Spleen (tissue), 7 donors: ENCODE measurements around the gene PKMYT1.

Experiments used
- POLR2A ChIP-seq, 3 donors: fragments of 450-650 bp; IDR thresholded peaks; one replicate each; pipeline ENCODE4 v1.5.1; 2017; ENCODE audit warnings: antibody characterized with exemption in 3 of 3, mild to moderate bottlenecking in 1 of 3
- POLR2AphosphoS5 ChIP-seq, 3 donors: sonication (generic); formaldehyde crosslinking; IDR thresholded peaks; one replicate each; pipeline ENCODE4 v1.5.1; 2017; ENCODE audit warnings: antibody characterized with exemption in 3 of 3
- TF ChIP-seq, protein P1 (sequence below), 11 experiments: fragments of 200-600 bp in 7 of 11; fragments of 450-650 bp in 4 of 11; sonication (generic) in 4 of 11; IDR thresholded peaks in 8 of 11; conservative IDR thresholded peaks in 3 of 11; 1 replicate in 7 of 11; 2 replicates in 4 of 11; pipeline versions ENCODE4 v1.4.0 to v1.8.0; 2016 to 2021; ENCODE audit warnings: antibody characterized with exemption in 11 of 11, inconsistent platforms in 4 of 11, mild to moderate bottlenecking in 1 of 11
- donor health status: DM: no; HTN: no; CAD: no; lungs with moderate emphysema.
- donor health status: DM: no; HTN: no; CAD: no.
- donor health status: DM: no; HTN: no; CAD: no.

DNA sequence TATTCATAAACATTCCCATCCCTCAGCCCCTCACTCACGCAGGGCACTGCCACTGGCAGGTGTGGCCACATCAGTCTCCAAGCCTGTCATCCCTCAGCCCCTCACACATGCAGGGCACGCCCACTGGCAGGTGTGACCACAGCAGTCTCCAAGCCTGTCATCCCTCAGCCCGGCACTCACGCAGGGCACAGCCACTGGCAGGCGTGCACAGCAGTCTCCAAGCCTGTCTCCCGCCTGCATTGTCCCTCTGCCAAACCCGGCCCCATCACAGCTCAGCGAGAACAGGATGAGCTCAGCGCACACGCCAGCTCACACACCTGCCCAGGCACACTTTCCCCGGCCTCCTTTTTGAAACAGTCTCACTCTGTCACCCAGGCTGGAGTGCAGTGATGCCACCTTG lies 27.6 kb downstream of the PKMYT1 start:
- TF ChIP-seq, protein P1, sequence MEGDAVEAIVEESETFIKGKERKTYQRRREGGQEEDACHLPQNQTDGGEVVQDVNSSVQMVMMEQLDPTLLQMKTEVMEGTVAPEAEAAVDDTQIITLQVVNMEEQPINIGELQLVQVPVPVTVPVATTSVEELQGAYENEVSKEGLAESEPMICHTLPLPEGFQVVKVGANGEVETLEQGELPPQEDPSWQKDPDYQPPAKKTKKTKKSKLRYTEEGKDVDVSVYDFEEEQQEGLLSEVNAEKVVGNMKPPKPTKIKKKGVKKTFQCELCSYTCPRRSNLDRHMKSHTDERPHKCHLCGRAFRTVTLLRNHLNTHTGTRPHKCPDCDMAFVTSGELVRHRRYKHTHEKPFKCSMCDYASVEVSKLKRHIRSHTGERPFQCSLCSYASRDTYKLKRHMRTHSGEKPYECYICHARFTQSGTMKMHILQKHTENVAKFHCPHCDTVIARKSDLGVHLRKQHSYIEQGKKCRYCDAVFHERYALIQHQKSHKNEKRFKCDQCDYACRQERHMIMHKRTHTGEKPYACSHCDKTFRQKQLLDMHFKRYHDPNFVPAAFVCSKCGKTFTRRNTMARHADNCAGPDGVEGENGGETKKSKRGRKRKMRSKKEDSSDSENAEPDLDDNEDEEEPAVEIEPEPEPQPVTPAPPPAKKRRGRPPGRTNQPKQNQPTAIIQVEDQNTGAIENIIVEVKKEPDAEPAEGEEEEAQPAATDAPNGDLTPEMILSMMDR (IDR thresholded peaks at IDR 0.05 in 8 of 11, conservative IDR thresholded peaks at IDR 0.05 in 3 of 11), result no peak
- no peak for TF ChIP-seq POLR2A (IDR thresholded peaks at IDR 0.05)
- TF ChIP-seq POLR2AphosphoS5 (IDR thresholded peaks at IDR 0.05), result no peak
